ENCODE measurements around the gene ZMYND19. TPM values are rescaled to one million over a fixed set of nuclear protein-coding genes. Genes with fewer than 3 reads are reported as not detected.
A peak's percentile ranks its signal among the peaks of the same experiment; 100 is the strongest.

Gene ZMYND19
- total RNA-seq, 4 donors from 2014 or later = 26.1 to 40.5 (median 38.1) TPM

GRCh38 chr9:137593176-137593575 is 2.9 kb upstream of the ZMYND19 start:
- WGBS, 2 donors = 87 to 88% methylated on average over 12 of the region's 12 CpGs
- TF ChIP-seq POLR2A (IDR thresholded peaks at IDR 0.05) = no peak
- TF ChIP-seq, protein P1, sequence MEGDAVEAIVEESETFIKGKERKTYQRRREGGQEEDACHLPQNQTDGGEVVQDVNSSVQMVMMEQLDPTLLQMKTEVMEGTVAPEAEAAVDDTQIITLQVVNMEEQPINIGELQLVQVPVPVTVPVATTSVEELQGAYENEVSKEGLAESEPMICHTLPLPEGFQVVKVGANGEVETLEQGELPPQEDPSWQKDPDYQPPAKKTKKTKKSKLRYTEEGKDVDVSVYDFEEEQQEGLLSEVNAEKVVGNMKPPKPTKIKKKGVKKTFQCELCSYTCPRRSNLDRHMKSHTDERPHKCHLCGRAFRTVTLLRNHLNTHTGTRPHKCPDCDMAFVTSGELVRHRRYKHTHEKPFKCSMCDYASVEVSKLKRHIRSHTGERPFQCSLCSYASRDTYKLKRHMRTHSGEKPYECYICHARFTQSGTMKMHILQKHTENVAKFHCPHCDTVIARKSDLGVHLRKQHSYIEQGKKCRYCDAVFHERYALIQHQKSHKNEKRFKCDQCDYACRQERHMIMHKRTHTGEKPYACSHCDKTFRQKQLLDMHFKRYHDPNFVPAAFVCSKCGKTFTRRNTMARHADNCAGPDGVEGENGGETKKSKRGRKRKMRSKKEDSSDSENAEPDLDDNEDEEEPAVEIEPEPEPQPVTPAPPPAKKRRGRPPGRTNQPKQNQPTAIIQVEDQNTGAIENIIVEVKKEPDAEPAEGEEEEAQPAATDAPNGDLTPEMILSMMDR (IDR thresholded peaks at IDR 0.05) = no peak
- intact Hi-C loops (cut with DNase I; ENCODE audit: low total_unique reads) = no loop called here
- DNase-seq (ENCODE audit: low spot score in 2 of 2) = no peak
- no peak overlapping the region for H3K4me3 ChIP-seq (ENCODE audit: low read depth, poor library complexity, severe bottlenecking)

DNA sequence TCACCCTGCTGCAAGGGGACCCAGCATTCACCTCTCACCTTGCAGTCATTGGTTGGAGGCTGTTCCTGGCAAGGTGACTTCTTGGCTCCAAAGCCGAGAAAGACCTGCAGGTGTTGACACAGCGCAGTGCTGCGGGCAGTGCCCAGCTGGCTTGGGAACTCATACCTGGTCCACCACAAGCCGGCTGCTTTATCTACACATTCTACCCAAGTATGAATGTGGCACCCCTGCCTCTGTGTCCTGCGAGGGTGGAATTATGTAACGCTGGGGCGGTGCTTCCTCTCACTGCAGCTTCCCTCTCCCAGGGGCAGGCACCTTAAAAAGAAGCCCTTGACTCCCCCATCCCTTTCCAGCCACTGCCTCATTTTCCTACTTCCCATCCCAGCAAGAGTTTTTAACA is 2.5 kb upstream of the ZMYND19 start:
- H3K4me3 ChIP-seq (ENCODE audit: low read depth, poor library complexity, severe bottlenecking) = no peak overlapping the region
- no peak for DNase-seq (ENCODE audit: low spot score in 2 of 2)
- no peak for TF ChIP-seq POLR2A (IDR thresholded peaks at IDR 0.05)
- TF ChIP-seq, protein P1 (IDR thresholded peaks at IDR 0.05) = no peak
- intact Hi-C loops (cut with DNase I; ENCODE audit: low total_unique reads) = no loop called here
- 65 to 77% methylated on average over 7 of the region's 7 CpGs for WGBS, 2 donors

GRCh38 chr9:137590123-137590468 is 216 bp downstream of the ZMYND19 start:
- H3K4me3 ChIP-seq (ENCODE audit: low read depth, poor library complexity, severe bottlenecking) = peak overlapping the region; percentile 50
- DNase-seq (ENCODE audit: low spot score in 2 of 2) = no peak
- intact Hi-C loops (cut with DNase I; ENCODE audit: low total_unique reads) = no loop called here
- 0% methylated on average over 18 of the region's 61 CpGs; no CpG with 5 or more reads in 1 of the 2 donors for WGBS, 2 donors
- no peak for TF ChIP-seq POLR2A (IDR thresholded peaks at IDR 0.05)
- TF ChIP-seq, protein P1 (IDR thresholded peaks at IDR 0.05) = no peak

DNA sequence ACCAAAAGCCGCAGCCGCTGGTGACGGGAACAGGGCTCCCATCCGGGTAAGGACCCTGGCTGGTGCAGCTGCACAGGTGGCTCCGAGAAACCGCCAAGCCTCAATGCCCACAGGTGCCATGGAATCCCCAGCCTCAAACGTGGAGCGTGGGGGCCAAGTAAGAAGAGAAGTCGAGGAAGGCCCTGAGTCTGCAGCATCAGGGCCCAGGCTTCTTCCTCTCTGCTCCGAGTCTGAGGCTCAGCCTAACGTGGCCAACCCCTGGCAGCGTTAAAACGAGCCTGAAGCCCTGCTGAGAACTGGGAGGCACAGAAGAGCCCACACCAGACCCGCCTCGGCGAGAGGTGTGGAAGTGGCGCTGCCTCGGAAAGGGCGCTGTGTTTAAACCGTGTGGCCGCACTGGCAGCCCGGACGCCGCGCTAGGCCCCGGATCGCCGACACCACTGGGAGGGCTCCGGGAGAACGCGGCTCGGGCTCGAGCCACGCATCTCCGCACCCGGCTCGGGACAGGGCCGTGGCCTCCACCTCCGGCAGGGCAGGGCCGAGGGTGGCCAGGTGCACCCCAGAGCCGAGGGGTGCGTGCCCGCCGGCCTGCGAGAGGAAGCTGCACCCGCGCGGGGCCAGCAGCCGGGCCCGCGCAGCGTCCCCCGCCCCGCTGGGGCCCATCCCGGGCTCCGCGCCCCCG is 730 bp downstream of the ZMYND19 start:
- intact Hi-C loops (cut with DNase I; ENCODE audit: low total_unique reads) = no loop called here
- DNase-seq (ENCODE audit: low spot score in 2 of 2) = no peak
- no peak for TF ChIP-seq POLR2A (IDR thresholded peaks at IDR 0.05)
- TF ChIP-seq, protein P1 (IDR thresholded peaks at IDR 0.05) = no peak
- WGBS, 2 donors = 7 to 11% methylated on average over 18 to 34 of the region's 58 CpGs
- H3K4me3 ChIP-seq (ENCODE audit: low read depth, poor library complexity, severe bottlenecking) = peak overlapping the region; percentile 50

DNA sequence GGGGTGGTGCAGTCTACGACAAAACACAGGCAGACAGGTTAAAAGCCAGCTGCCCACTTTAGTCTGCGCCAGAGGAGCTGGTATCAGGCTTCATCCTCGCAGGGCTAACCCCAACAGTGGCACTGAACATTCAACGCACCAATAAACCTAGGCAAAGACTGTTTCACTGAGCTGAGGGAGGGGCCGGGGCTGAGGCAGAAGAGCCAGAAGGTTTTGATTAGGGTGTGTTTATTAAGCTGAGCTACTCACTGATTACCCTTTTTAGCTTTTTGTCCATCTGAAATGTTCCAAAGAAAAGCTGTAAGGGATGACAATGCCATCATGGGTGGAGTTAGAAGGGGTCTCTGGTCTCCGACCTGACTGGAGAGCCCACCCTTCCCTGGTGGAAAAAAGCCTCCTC is 1.4 kb downstream of the ZMYND19 start:
- DNase-seq (ENCODE audit: low spot score in 2 of 2) = no peak
- no peak overlapping the region for H3K4me3 ChIP-seq (ENCODE audit: low read depth, poor library complexity, severe bottlenecking)
- intact Hi-C loops (cut with DNase I; ENCODE audit: low total_unique reads) = no loop called here
- TF ChIP-seq, protein P1 (IDR thresholded peaks at IDR 0.05) = no peak
- no peak for TF ChIP-seq POLR2A (IDR thresholded peaks at IDR 0.05)
- WGBS, 2 donors = 64 to 70% methylated on average over 6 of the region's 6 CpGs

DNA sequence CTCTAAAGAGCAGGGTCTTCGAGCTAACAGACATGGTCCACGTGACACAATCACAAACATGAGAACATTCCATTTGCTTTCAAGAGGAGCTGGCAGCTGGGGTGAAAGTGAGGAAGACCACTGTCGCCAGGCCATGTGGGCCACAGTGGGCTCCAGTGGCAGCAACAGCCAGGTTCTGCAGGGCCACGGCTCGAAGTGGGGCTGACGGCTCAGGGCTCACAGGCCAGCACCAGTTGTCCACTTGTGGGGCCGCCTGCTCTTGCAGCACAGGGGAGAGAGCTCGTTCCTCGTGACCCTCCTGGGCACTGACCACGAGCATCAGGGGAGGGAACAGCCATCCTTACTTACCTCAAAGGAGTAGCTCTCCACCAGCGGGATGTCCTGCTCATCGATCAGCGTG is 2.0 kb downstream of the ZMYND19 start:
- TF ChIP-seq, protein P1 (IDR thresholded peaks at IDR 0.05) = no peak
- no peak for TF ChIP-seq POLR2A (IDR thresholded peaks at IDR 0.05)
- 84 to 88% methylated on average over 11 to 13 of the region's 13 CpGs for WGBS, 2 donors
- intact Hi-C loops (cut with DNase I; ENCODE audit: low total_unique reads) = no loop called here
- no peak for DNase-seq (ENCODE audit: low spot score in 2 of 2)
- no peak overlapping the region for H3K4me3 ChIP-seq (ENCODE audit: low read depth, poor library complexity, severe bottlenecking)
